ENCODE measurements around the gene OR4F15. TPM values are rescaled to one million over a fixed set of nuclear protein-coding genes. Genes with fewer than 3 reads are reported as not detected.
"Not testable (repeated sequence)": the region's sequence is repeated elsewhere in the genome, so short reads cannot be mapped to it uniquely, and the experiment has no call there.

OR4F15 gene
- total RNA-seq, 2 experiments from 2014 or later = not detected

DNA sequence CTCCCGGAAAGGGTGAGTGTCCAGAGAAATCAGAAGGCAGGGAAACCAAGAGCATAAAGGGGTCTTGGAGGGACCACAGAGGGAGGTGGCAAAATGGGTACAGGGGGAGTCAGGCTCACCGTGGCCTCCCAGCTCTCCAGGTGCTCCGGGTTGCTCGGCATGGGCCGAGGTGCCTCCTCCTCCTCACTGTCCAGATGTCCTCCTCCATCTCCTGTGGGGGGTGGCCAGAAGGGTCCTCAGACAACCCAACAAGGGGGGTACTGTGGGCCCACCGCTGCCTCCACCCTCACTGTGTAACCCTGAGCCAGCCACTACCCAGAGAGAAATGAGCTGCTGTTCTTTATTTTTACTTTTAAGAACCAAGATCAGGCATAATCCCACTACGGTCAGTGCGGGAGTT, 39.1 kb upstream of the OR4F15 start:
- POLR2A ChIA-PET = no interaction called here
- no peak overlapping the region for H3K4me3 Mint-ChIP-seq
- intact Hi-C loops (cut with DNase I, micrococcal nuclease) = no loop called here
- no peaks in the 10 kb centered on the region for H3K4me1 Mint-ChIP-seq (ENCODE audit: low read depth)
- no peaks in the 10 kb centered on the region for H3K9me3 Mint-ChIP-seq
- no peak overlapping the region for H3K4me3 ChIP-seq (ENCODE audit: low read length)
- no peaks in the 10 kb centered on the region for H3K36me3 ChIP-seq (ENCODE audit: insufficient read depth, low read length)
- H3K27me3 ChIP-seq (ENCODE audit: control insufficient read depth in 1 of 2, insufficient read depth in 2 of 2, low read length in 2 of 2) = no peaks in the 10 kb centered on the region
- CTCF ChIA-PET = no interaction called here
- TF ChIP-seq, protein P1, sequence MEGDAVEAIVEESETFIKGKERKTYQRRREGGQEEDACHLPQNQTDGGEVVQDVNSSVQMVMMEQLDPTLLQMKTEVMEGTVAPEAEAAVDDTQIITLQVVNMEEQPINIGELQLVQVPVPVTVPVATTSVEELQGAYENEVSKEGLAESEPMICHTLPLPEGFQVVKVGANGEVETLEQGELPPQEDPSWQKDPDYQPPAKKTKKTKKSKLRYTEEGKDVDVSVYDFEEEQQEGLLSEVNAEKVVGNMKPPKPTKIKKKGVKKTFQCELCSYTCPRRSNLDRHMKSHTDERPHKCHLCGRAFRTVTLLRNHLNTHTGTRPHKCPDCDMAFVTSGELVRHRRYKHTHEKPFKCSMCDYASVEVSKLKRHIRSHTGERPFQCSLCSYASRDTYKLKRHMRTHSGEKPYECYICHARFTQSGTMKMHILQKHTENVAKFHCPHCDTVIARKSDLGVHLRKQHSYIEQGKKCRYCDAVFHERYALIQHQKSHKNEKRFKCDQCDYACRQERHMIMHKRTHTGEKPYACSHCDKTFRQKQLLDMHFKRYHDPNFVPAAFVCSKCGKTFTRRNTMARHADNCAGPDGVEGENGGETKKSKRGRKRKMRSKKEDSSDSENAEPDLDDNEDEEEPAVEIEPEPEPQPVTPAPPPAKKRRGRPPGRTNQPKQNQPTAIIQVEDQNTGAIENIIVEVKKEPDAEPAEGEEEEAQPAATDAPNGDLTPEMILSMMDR (IDR thresholded peaks at IDR 0.05) = no peak
- no peak for ATAC-seq (ENCODE audit: poor library complexity)
- H3K27me3 Mint-ChIP-seq = no peaks in the 10 kb centered on the region
- H3K27ac ChIP-seq (ENCODE audit: low read depth in 1 of 2, low read length in 2 of 2) = no peak overlapping the region
- no peaks in the 10 kb centered on the region for H3K9me3 ChIP-seq (ENCODE audit: control insufficient read depth in 1 of 2, insufficient read depth in 1 of 2, low read length in 2 of 2)
- no peaks in the 10 kb centered on the region for H3K36me3 Mint-ChIP-seq (ENCODE audit: low read depth)
- H3K27ac Mint-ChIP-seq = no peak overlapping the region
- DNase-seq = no peak
- no peaks in the 10 kb centered on the region for H3K4me1 ChIP-seq (ENCODE audit: insufficient read depth, low read length)

DNA sequence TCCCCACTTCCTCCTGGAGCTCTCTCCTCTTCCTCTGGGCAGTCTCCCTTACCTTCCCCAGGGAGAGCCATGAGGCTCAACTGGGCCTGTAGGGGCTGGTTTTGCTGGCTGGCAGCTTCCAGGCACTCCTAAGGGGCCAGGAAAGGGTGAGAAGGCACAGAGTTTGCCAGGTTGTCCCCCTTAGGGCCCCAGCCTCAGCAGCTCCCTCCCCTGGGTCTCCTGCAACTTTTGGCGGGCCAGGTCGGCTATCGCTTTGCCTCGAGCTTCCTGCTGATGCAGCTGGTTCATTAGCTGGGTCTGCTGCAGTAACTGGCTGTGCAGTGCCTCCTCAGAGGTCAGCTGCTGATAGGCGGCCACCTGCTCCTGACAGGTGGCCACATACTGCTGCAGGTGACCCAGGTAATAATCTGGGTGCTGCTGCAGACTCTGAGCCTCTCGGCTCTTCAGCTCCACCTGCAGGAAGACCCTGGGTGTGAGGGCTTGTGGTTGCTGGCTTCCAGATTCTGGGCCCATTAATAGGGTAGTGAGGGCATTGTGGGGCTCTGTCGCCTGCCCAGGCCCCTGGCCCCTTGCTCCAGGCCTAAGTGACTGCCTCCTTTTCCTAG, 38.4 kb upstream of the OR4F15 start:
- intact Hi-C loops (cut with DNase I, micrococcal nuclease) = no loop called here
- H3K9me3 ChIP-seq (ENCODE audit: control insufficient read depth in 1 of 2, insufficient read depth in 1 of 2, low read length in 2 of 2) = no peaks in the 10 kb centered on the region
- H3K9me3 Mint-ChIP-seq = no peaks in the 10 kb centered on the region
- DNase-seq = peak in 4 of 14 experiments; percentile 5 to 25 (median 14)
- no peak for ATAC-seq (ENCODE audit: poor library complexity)
- H3K36me3 Mint-ChIP-seq (ENCODE audit: low read depth) = no peaks in the 10 kb centered on the region
- H3K4me3 ChIP-seq (ENCODE audit: low read length) = no peak overlapping the region
- TF ChIP-seq, protein P1 (IDR thresholded peaks at IDR 0.05) = no peak
- no peaks in the 10 kb centered on the region for H3K36me3 ChIP-seq (ENCODE audit: insufficient read depth, low read length)
- H3K4me1 ChIP-seq (ENCODE audit: insufficient read depth, low read length) = no peaks in the 10 kb centered on the region
- H3K4me3 Mint-ChIP-seq = no peak overlapping the region
- ChIA-PET CTCF (no interaction called here), POLR2A (no interaction called here)
- H3K27ac Mint-ChIP-seq = no peak overlapping the region
- H3K27ac ChIP-seq (ENCODE audit: low read depth in 1 of 2, low read length in 2 of 2) = no peak overlapping the region
- no peaks in the 10 kb centered on the region for H3K4me1 Mint-ChIP-seq (ENCODE audit: low read depth)
- peaks cover under 1% of the 10 kb centered on the region for H3K27me3 Mint-ChIP-seq
- no peaks in the 10 kb centered on the region for H3K27me3 ChIP-seq (ENCODE audit: control insufficient read depth in 1 of 2, insufficient read depth in 2 of 2, low read length in 2 of 2)

DNA sequence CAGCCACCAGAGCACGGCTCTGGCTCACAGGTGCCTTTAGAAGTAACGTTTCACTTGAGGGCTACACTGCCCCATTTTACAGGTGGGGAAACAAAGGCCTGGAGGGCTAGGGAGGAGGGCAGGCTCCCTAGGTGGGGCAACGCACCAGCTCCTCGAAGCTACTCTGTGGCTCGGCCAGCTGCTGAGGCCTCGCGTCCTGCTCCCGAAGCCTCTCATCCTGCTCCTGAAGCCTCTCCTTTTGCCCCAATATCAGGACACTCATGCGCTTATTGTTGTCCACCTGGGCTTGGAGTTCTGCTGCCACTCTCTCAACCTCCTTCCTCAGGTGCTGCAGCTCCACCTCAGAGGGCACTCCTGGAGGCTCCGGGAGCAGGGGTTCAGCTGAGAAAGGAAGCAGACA, 36.9 kb upstream of the OR4F15 start:
- Histone ChIP-seq H3K27ac (ENCODE audit: low read depth in 1 of 2, low read length in 2 of 2) (no peak overlapping the region), H3K27me3 (ENCODE audit: control insufficient read depth in 1 of 2, insufficient read depth in 2 of 2, low read length in 2 of 2) (no peaks in the 10 kb centered on the region), H3K4me3 (ENCODE audit: low read length) (no peak overlapping the region), H3K9me3 (ENCODE audit: control insufficient read depth in 1 of 2, insufficient read depth in 1 of 2, low read length in 2 of 2) (no peaks in the 10 kb centered on the region), H3K4me1 (ENCODE audit: insufficient read depth, low read length) (no peaks in the 10 kb centered on the region), H3K36me3 (ENCODE audit: insufficient read depth, low read length) (no peaks in the 10 kb centered on the region)
- intact Hi-C loops (cut with DNase I, micrococcal nuclease) = no loop called here
- ATAC-seq (ENCODE audit: poor library complexity) = no peak
- TF ChIP-seq, protein P1 (IDR thresholded peaks at IDR 0.05) = no peak
- no peak overlapping the region for H3K27ac Mint-ChIP-seq
- POLR2A ChIA-PET = no interaction called here
- H3K27me3 Mint-ChIP-seq = peaks cover 15% of the 10 kb centered on the region
- no peak overlapping the region for H3K4me3 Mint-ChIP-seq
- CTCF ChIA-PET = no interaction called here
- H3K4me1 Mint-ChIP-seq (ENCODE audit: low read depth) = no peaks in the 10 kb centered on the region
- no peaks in the 10 kb centered on the region for H3K9me3 Mint-ChIP-seq
- no peak for DNase-seq
- H3K36me3 Mint-ChIP-seq (ENCODE audit: low read depth) = no peaks in the 10 kb centered on the region

DNA sequence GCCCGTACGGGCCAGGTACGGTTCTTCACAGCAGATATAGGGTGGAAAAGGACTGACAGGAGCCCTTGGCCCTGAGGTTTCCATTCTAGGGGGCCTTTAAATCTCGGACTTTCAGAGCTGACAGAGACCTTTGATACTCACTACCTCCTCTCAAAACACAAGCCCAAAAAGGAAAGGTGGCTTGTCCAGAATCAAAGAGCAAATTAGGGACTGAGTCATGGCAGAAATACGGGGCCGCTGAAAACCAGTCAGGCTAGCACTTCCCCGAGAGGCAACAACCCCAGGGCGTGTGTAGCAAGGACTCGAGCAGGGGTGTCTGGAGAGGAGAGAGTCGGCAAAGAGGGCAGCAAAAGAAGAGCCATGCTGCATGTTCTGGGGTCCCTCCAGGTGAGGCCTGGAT, 33.4 kb upstream of the OR4F15 start:
- POLR2A ChIA-PET; ATAC-seq (ENCODE audit: poor library complexity): not testable (repeated sequence)

DNA sequence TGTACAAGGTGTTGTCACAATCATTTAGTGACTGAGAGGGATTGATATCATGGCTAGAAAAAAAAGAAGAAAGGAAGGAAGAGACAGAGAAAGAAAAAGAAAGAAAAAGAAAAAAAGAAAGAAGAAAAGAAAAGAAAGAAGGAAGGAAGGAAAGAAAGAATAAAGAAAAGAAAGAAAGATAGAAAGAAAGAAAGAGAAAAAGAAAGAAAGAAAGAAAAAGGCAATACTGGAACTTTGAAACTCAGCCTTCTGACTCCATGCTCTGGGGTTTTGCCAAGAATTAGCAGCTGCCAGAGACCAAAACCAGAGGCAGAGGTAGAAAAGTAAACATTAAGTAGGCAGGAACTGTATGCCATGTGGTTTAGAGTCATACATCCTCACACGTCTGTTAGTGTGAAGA, 31.8 kb upstream of the OR4F15 start:
- H3K4me3 ChIP-seq (ENCODE audit: low read length); H3K27ac Mint-ChIP-seq; DNase-seq; H3K4me3 Mint-ChIP-seq; H3K36me3 ChIP-seq (ENCODE audit: insufficient read depth, low read length); H3K4me1 Mint-ChIP-seq (ENCODE audit: low read depth); H3K9me3 Mint-ChIP-seq; ATAC-seq (ENCODE audit: poor library complexity); POLR2A ChIA-PET; H3K27ac ChIP-seq (ENCODE audit: low read depth in 1 of 2, low read length in 2 of 2); CTCF ChIA-PET; intact Hi-C loops (cut with DNase I, micrococcal nuclease); H3K9me3 ChIP-seq (ENCODE audit: control insufficient read depth in 1 of 2, insufficient read depth in 1 of 2, low read length in 2 of 2); H3K4me1 ChIP-seq (ENCODE audit: insufficient read depth, low read length); H3K27me3 ChIP-seq (ENCODE audit: control insufficient read depth in 1 of 2, insufficient read depth in 2 of 2, low read length in 2 of 2); H3K36me3 Mint-ChIP-seq (ENCODE audit: low read depth): not testable (repeated sequence)
- H3K27me3 Mint-ChIP-seq = peaks cover 31% of the 10 kb centered on the region

More for the DNA sequence above, 33.4 kb upstream of the OR4F15 start:
- H3K36me3 Mint-ChIP-seq (ENCODE audit: low read depth); H3K4me1 ChIP-seq (ENCODE audit: insufficient read depth, low read length); H3K4me1 Mint-ChIP-seq (ENCODE audit: low read depth); H3K27ac Mint-ChIP-seq; H3K9me3 Mint-ChIP-seq; DNase-seq; CTCF ChIA-PET; H3K4me3 Mint-ChIP-seq; H3K4me3 ChIP-seq (ENCODE audit: low read length); intact Hi-C loops (cut with DNase I, micrococcal nuclease); H3K36me3 ChIP-seq (ENCODE audit: insufficient read depth, low read length); H3K27ac ChIP-seq (ENCODE audit: low read depth in 1 of 2, low read length in 2 of 2); H3K27me3 ChIP-seq (ENCODE audit: control insufficient read depth in 1 of 2, insufficient read depth in 2 of 2, low read length in 2 of 2); H3K9me3 ChIP-seq (ENCODE audit: control insufficient read depth in 1 of 2, insufficient read depth in 1 of 2, low read length in 2 of 2): not testable (repeated sequence)
- peaks cover 20% of the 10 kb centered on the region for H3K27me3 Mint-ChIP-seq
